ENCODE results near the gene MAP3K20. TPM values are rescaled to one million over a fixed set of nuclear protein-coding genes. Genes with fewer than 3 reads are reported as not detected.

MAP3K20 gene
- total and polyA plus RNA-seq, 2 of the 4 experiments (the other 2 are of a cell fraction) = 27.5 to 84.4 TPM

- peaks cover 17% of the 10 kb centered on the region for H3K4me1 ChIP-seq (ENCODE audit: control insufficient read depth, insufficient read depth, low read length)
- no peaks in the 10 kb centered on the region for H4K20me1 ChIP-seq (ENCODE audit: insufficient read depth, low read length)
- no CpG with 5 or more reads among the region's 3 CpGs for WGBS, 2 experiments (ENCODE audit: extremely low coverage in 2 of 2, insufficient read length in 1 of 2)
- peak overlapping the region; percentile 71; the same call in 1 of the 2 replicates for H3K4ac ChIP-seq (ENCODE audit: low read depth, low read length)
- H4K91ac ChIP-seq (ENCODE audit: insufficient read depth, low read depth, low read length) = no peak overlapping the region; the same call in 1 of the 2 replicates
- peak overlapping the region; percentile 84 for H2BK120ac ChIP-seq (ENCODE audit: low read depth, low read length)
- intact Hi-C loops (cut with micrococcal nuclease) (no loop called here), in situ Hi-C loops (cut with MboI; ENCODE audit: low sequenced_read_pairs) (no loop called here), dilution Hi-C loops (cut with HindIII; ENCODE audit: low sequenced_read_pairs, unreplicated experiment) (no loop called here)
- H4K8ac ChIP-seq (ENCODE audit: low read depth in 2 of 2, low read length in 2 of 2) = peak overlapping the region in 1 of 2 experiments; percentile 67
- H3K36me3 ChIP-seq (ENCODE audit: control insufficient read depth, insufficient read depth, low read length) = no peaks in the 10 kb centered on the region
- H3K56ac ChIP-seq (ENCODE audit: extremely low read depth, insufficient read depth, low read length) = no peak overlapping the region
- peak overlapping the region; percentile 80; the same call in 1 of the 2 replicates for H3K18ac ChIP-seq (ENCODE audit: low read depth, low read length)
- DNase-seq (no peak), ATAC-seq (ENCODE audit: low read depth) (no peak)
- no peak overlapping the region for H3K9ac ChIP-seq (ENCODE audit: low read depth, low read length)
- H2AK5ac ChIP-seq (ENCODE audit: low read depth, low read length) = peak overlapping the region; percentile 36; the same call in 1 of the 2 replicates
- TF ChIP-seq ELK1 (IDR thresholded peaks at IDR 0.05; ENCODE audit: borderline replicate concordance, low read depth, low read length) (no peak), MAFK (IDR thresholded peaks at IDR 0.05; ENCODE audit: low read depth, low read length) (peak; percentile 74)
- H3K79me1 ChIP-seq (ENCODE audit: low read depth in 1 of 2, low read length in 2 of 2) = no peaks in the 10 kb centered on the region
- no TSS peak for BruUV-seq (replicated peaks)
- H4K5ac ChIP-seq (ENCODE audit: low read depth, low read length) = peak overlapping the region; percentile 39; the same call in 1 of the 2 replicates
- H3K14ac ChIP-seq (replicated peaks; ENCODE audit: low read depth, low read length) = no peak overlapping the region
- peaks cover 14% of the 10 kb centered on the region for H3K9me1 ChIP-seq (ENCODE audit: insufficient read depth, low read length)
- H3K27ac ChIP-seq (ENCODE audit: insufficient read depth, low read length) = no peak overlapping the region
- H2BK5ac ChIP-seq (ENCODE audit: low read depth, low read length, poor library complexity, severe bottlenecking) = peak overlapping the region; percentile 77
- peak overlapping the region; percentile 69 for H2BK20ac ChIP-seq (ENCODE audit: low read depth, low read length)
- no peak overlapping the region; the same call in 1 of the 2 replicates for H3K23ac ChIP-seq (ENCODE audit: low read depth, low read length)
- H3K9me3 ChIP-seq (ENCODE audit: control insufficient read depth, insufficient read depth, low read length) = peaks cover 2% of the 10 kb centered on the region
- POLR2A ChIA-PET (ENCODE audit: unreplicated experiment) = no interaction called here
- CTCF ChIA-PET = no interaction called here
- no peak overlapping the region for H3K4me2 ChIP-seq (ENCODE audit: low read depth, low read length)
- no peaks in the 10 kb centered on the region for H3K27me3 ChIP-seq (ENCODE audit: control insufficient read depth, insufficient read depth, low read length)
- H3K4me3 ChIP-seq (ENCODE audit: insufficient read depth, low read depth, low read length) = no peak overlapping the region
- peak overlapping the region; percentile 91; the same call in 2 of the 3 replicates for H2BK15ac ChIP-seq (ENCODE audit: low read depth, low read length)
- no peak overlapping the region for H2AK9ac ChIP-seq (replicated peaks; ENCODE audit: low read depth, low read length, poor library complexity)
- H2AFZ ChIP-seq (replicated peaks; ENCODE audit: low read length, poor library complexity) = no peak overlapping the region
These were observed 22.5 kb upstream of the MAP3K20 start for GRCh38 chr2:173053043-173053699.
